Ascending aorta (tissue), 2 donors: ENCODE results near the gene AKAP6. TPM values are rescaled to one million over a fixed set of nuclear protein-coding genes. Genes with fewer than 3 reads are reported as not detected.
"Not testable (repeated sequence)": the region's sequence is repeated elsewhere in the genome, so short reads cannot be mapped to it uniquely, and the experiment has no call there.

ENCODE experiments used
- DNase-seq, 2 donors: peaks; one replicate each; pipeline ENCODE4 v3.0.0-alpha.2; 2019; ENCODE audit warnings: low spot score in 2 of 2
- H3K27ac ChIP-seq, 2 donors: fragments of 200-600 bp; sonication (generic); one replicate each; pipeline ENCODE4 v1.5.1; 2016 to 2017; ENCODE audit warnings: mild to moderate bottlenecking in 1 of 2
- H3K27me3 ChIP-seq: fragments of 200-600 bp; sonication (generic); one replicate; pipeline ENCODE4 v1.5.1; 2017
- H3K36me3 ChIP-seq, 2 donors: fragments of 200-600 bp; sonication (generic); one replicate each; pipeline ENCODE4 v1.5.1; 2016
- H3K4me1 ChIP-seq, 2 donors: fragments of 200-600 bp; sonication (generic); one replicate each; pipeline ENCODE4 v1.5.1; 2016 to 2017; ENCODE audit warnings: mild to moderate bottlenecking in 1 of 2
- H3K4me3 ChIP-seq, 2 donors: fragments of 200-600 bp; sonication (generic); one replicate each; pipeline ENCODE4 v1.5.1; 2016 to 2017; ENCODE audit warnings: mild to moderate bottlenecking in 1 of 2
- H3K9me3 ChIP-seq, 2 donors: fragments of 200-600 bp; sonication (generic); one replicate each; pipeline ENCODE4 v1.5.1; 2016
- intact Hi-C: fragments of 100-400 bp; cut with DNase I; formaldehyde crosslinking; loops from one replicate; pipeline ENCODE4 v1.15.1; 2023
- total RNA-seq: library from RNA; depleted of rRNA; stranded (reverse); fragments of >200 nt; gene quantifications from one replicate; pipeline ENCODE4 v1.1.0, GENCODE V29; 2016
- TF ChIP-seq, protein P1 (sequence below), 3 experiments: fragments of 200-600 bp in 2 of 3; fragments of 450-650 bp in 1 of 3; sonication (generic) in 2 of 3; IDR thresholded peaks; one replicate each; pipeline ENCODE4 v1.5.1; 2016 to 2019; ENCODE audit warnings: antibody characterized with exemption in 3 of 3, mild to moderate bottlenecking in 1 of 3, moderate library complexity in 1 of 3

The AKAP6 gene
- total RNA-seq, 1 donor from 2014 or later: 21.1 TPM

DNA sequence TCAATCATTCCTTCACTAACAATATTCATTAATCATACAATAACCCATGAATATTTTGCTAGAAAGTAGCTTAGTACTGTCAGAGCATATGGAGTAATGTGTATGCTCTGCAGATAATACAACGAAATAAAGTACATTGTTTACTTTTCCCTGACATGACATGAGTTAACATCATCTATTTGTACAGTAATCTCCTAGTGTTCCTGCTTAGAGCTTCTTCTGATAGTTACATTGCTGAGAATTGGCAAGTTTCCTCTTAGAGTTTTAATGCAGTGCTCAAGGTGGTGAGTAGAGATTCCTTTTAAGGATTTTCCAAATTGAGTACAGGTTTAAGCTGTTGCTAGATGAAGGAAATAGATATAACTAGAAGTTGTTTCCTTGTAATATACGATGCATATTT lies 445.1 kb downstream of the AKAP6 start:
- no peak overlapping the region for H3K4me3 ChIP-seq
- intact Hi-C loops: no loop called here
- TF ChIP-seq, protein P1, sequence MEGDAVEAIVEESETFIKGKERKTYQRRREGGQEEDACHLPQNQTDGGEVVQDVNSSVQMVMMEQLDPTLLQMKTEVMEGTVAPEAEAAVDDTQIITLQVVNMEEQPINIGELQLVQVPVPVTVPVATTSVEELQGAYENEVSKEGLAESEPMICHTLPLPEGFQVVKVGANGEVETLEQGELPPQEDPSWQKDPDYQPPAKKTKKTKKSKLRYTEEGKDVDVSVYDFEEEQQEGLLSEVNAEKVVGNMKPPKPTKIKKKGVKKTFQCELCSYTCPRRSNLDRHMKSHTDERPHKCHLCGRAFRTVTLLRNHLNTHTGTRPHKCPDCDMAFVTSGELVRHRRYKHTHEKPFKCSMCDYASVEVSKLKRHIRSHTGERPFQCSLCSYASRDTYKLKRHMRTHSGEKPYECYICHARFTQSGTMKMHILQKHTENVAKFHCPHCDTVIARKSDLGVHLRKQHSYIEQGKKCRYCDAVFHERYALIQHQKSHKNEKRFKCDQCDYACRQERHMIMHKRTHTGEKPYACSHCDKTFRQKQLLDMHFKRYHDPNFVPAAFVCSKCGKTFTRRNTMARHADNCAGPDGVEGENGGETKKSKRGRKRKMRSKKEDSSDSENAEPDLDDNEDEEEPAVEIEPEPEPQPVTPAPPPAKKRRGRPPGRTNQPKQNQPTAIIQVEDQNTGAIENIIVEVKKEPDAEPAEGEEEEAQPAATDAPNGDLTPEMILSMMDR (IDR thresholded peaks at IDR 0.05): no peak
- H3K4me1 ChIP-seq: no peaks in the 10 kb centered on the region
- no peak overlapping the region for H3K27ac ChIP-seq
- H3K27me3 ChIP-seq: no peaks in the 10 kb centered on the region
- H3K36me3 ChIP-seq: peaks cover 7 to 14% of the 10 kb centered on the region in 2 donors
- no peak for DNase-seq
- H3K9me3 ChIP-seq: no peaks in the 10 kb centered on the region

GRCh38 chr14:32779840-32780239 lies 450.7 kb downstream of the AKAP6 start:
- H3K9me3 ChIP-seq: no peaks in the 10 kb centered on the region
- no peak overlapping the region for H3K4me3 ChIP-seq
- TF ChIP-seq, protein P1 (IDR thresholded peaks at IDR 0.05): no peak
- no peak for DNase-seq
- H3K27ac ChIP-seq: no peak overlapping the region
- H3K27me3 ChIP-seq: no peaks in the 10 kb centered on the region
- no peaks in the 10 kb centered on the region for H3K4me1 ChIP-seq
- intact Hi-C loops: no loop called here
- peaks cover 0 to 4% of the 10 kb centered on the region in 2 donors for H3K36me3 ChIP-seq

- DNase-seq: no peak
- H3K4me3 ChIP-seq: no peak overlapping the region
- no peak overlapping the region for H3K27ac ChIP-seq
- intact Hi-C loops: no loop called here
- no peaks in the 10 kb centered on the region for H3K9me3 ChIP-seq
- H3K4me1 ChIP-seq: no peaks in the 10 kb centered on the region
- no peaks in the 10 kb centered on the region for H3K27me3 ChIP-seq
- TF ChIP-seq, protein P1 (IDR thresholded peaks at IDR 0.05): no peak
- H3K36me3 ChIP-seq: peaks cover 0 to 12% of the 10 kb centered on the region in 2 donors
Observed at GRCh38 chr14:32784405-32784804, 455.3 kb downstream of the AKAP6 start.

GRCh38 chr14:32785585-32785984 lies 456.5 kb downstream of the AKAP6 start:
- DNase-seq: no peak
- Histone ChIP-seq H3K4me3 (no peak overlapping the region), H3K4me1 (no peaks in the 10 kb centered on the region), H3K27me3 (no peaks in the 10 kb centered on the region), H3K9me3 (peaks cover 0 to 2% of the 10 kb centered on the region in 2 donors), H3K36me3 (peaks cover 0 to 15% of the 10 kb centered on the region in 2 donors), H3K27ac (no peak overlapping the region)
- TF ChIP-seq, protein P1 (IDR thresholded peaks at IDR 0.05): no peak
- intact Hi-C loops: no loop called here

GRCh38 chr14:32786886-32787285 lies 457.8 kb downstream of the AKAP6 start:
- H3K4me1 ChIP-seq: no peaks in the 10 kb centered on the region
- no peak overlapping the region for H3K27ac ChIP-seq
- intact Hi-C loops: no loop called here
- H3K4me3 ChIP-seq: no peak overlapping the region
- no peaks in the 10 kb centered on the region for H3K27me3 ChIP-seq
- peaks cover 0 to 15% of the 10 kb centered on the region in 2 donors for H3K36me3 ChIP-seq
- peaks cover 0 to 15% of the 10 kb centered on the region in 2 donors for H3K9me3 ChIP-seq
- TF ChIP-seq, protein P1 (IDR thresholded peaks at IDR 0.05): no peak
- DNase-seq: no peak

GRCh38 chr14:32793033-32793432 lies 463.9 kb downstream of the AKAP6 start:
- H3K36me3 ChIP-seq: peaks cover 4 to 24% of the 10 kb centered on the region in 2 donors
- H3K27ac ChIP-seq, H3K27me3 ChIP-seq, H3K4me3 ChIP-seq, DNase-seq, H3K4me1 ChIP-seq, intact Hi-C loops: not testable (repeated sequence)
- H3K9me3 ChIP-seq: peaks cover 8 to 41% of the 10 kb centered on the region in 2 donors
